ENCODE measurements around the gene FAM110C. TPM values are rescaled to one million over a fixed set of nuclear protein-coding genes. Genes with fewer than 3 reads are reported as not detected.
"Not testable (repeated sequence)": the region's sequence is repeated elsewhere in the genome, so short reads cannot be mapped to it uniquely, and the experiment has no call there.

The FAM110C gene
- total and polyA plus RNA-seq, 4 experiments from 2014 or later: 0.19 to 2.5 (median 1.2) TPM

GRCh38 chr2:23283-23682 is 23.0 kb downstream of the FAM110C start:
- ChIA-PET POLR2A (ENCODE audit: partially characterized antibody) (interaction anchor here (2.2 kb wide), 1 partner anchor 10 kb away, joined by 16 read pairs; no protein-coding TSS in a partner anchor), CTCF (ENCODE audit: partially characterized antibody) (interaction anchor here (0.9 to 1.9 kb wide), 3 partner anchors 8 to 119 kb away, joined by 3 to 5 read pairs (median 4); no protein-coding TSS in a partner anchor)
- Histone ChIP-seq H3K36me3 (ENCODE audit: insufficient read depth, low read length) (no peaks in the 10 kb centered on the region), H3K9me3 (ENCODE audit: control insufficient read depth in 1 of 2, low read length in 2 of 2) (no peaks in the 10 kb centered on the region), H3K27ac (ENCODE audit: low read depth, low read length) (no peak overlapping the region), H3K4me3 (ENCODE audit: low read length in 2 of 2) (no peak overlapping the region), H3K4me1 (ENCODE audit: insufficient read depth, low read length) (peaks cover 20% of the 10 kb centered on the region), H3K27me3 (ENCODE audit: insufficient read depth, low read length) (no peaks in the 10 kb centered on the region)
- Mint-ChIP-seq H3K27ac (peak overlapping the region in 1 of 7 donors; percentile 35), H3K4me3 (no peak overlapping the region), H3K36me3 (no peaks in the 10 kb centered on the region), H3K27me3 (peaks cover 2 to 6% of the 10 kb centered on the region in 2 donors), H3K4me1 (peaks cover 15 to 27% (median 21%) of the 10 kb centered on the region in 4 donors), H3K9me3 (peaks cover 0 to 3% (median 0%) of the 10 kb centered on the region in 8 donors)
- intact Hi-C loops (cut with micrococcal nuclease): no loop called here
- DNase-seq: no peak

DNA sequence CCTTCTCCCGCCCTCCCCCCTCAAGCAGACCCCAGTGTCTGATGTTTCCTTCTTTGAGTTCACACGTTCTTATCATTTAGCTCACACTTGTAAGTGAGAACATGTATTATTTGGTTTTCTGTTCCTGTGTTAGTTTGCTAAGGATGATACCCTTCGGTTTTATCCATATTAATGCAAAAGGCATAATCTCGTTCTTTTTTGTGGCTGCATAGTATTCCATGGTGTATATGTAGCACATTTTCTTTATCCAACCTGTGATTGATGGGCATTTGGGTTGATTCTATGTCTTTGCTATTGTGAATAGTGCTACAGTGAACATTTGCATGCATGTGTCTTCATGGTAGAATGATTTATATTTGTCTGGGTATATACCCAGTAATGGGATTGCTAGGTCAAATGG is 24.1 kb downstream of the FAM110C start:
- H3K4me1 ChIP-seq (ENCODE audit: insufficient read depth, low read length): peaks cover 16% of the 10 kb centered on the region
- H3K36me3 Mint-ChIP-seq; H3K4me3 ChIP-seq (ENCODE audit: low read length in 2 of 2); H3K27ac Mint-ChIP-seq; DNase-seq; intact Hi-C loops (cut with micrococcal nuclease); H3K27me3 ChIP-seq (ENCODE audit: insufficient read depth, low read length); H3K27ac ChIP-seq (ENCODE audit: low read depth, low read length); POLR2A ChIA-PET (ENCODE audit: partially characterized antibody); H3K27me3 Mint-ChIP-seq; H3K9me3 ChIP-seq (ENCODE audit: control insufficient read depth in 1 of 2, low read length in 2 of 2); H3K9me3 Mint-ChIP-seq; H3K4me3 Mint-ChIP-seq; H3K36me3 ChIP-seq (ENCODE audit: insufficient read depth, low read length): not testable (repeated sequence)
- peaks cover 9 to 20% (median 16%) of the 10 kb centered on the region in 4 donors for H3K4me1 Mint-ChIP-seq
- CTCF ChIA-PET (ENCODE audit: partially characterized antibody): interaction anchor here (0.8 to 1.3 kb wide), 3 partner anchors 10 to 268 kb away, joined by 3 to 5 read pairs (median 4); no protein-coding TSS in a partner anchor

DNA sequence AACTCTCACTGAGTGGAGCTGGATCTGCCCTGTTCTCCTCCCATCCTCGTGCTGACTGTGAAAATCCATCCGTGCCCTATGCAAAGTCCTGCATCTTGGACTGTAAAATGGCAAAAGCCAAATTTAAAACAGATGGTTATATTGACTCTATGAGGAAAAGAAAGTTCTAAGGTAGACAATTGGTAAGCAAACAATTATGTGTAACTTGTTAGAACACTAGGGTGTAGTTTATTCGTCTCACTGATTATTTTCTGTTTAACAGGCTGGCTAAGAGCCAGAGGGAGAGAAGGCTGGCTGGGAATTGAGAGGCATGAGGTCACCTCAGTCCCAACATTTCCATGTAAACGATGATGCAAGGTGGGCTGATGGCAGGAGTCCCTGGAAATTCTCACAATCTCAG is 26.0 kb downstream of the FAM110C start:
- DNase-seq; H3K36me3 Mint-ChIP-seq; H3K27ac Mint-ChIP-seq; H3K4me3 ChIP-seq (ENCODE audit: low read length in 2 of 2); H3K36me3 ChIP-seq (ENCODE audit: insufficient read depth, low read length); H3K27me3 Mint-ChIP-seq; H3K9me3 ChIP-seq (ENCODE audit: control insufficient read depth in 1 of 2, low read length in 2 of 2); H3K4me3 Mint-ChIP-seq; H3K27me3 ChIP-seq (ENCODE audit: insufficient read depth, low read length); H3K9me3 Mint-ChIP-seq; intact Hi-C loops (cut with micrococcal nuclease); H3K27ac ChIP-seq (ENCODE audit: low read depth, low read length): not testable (repeated sequence)
- peaks cover 9 to 20% (median 16%) of the 10 kb centered on the region in 4 donors for H3K4me1 Mint-ChIP-seq
- CTCF ChIA-PET (ENCODE audit: partially characterized antibody): interaction anchor here (0.9 to 2.5 kb wide), 7 partner anchors 8 to 271 kb away, joined by 3 to 9 read pairs (median 5); no protein-coding TSS in a partner anchor
- POLR2A ChIA-PET (ENCODE audit: partially characterized antibody): interaction anchor here (1.7 kb wide), 1 partner anchor 122 kb away, joined by 3 read pairs; no protein-coding TSS in a partner anchor
- H3K4me1 ChIP-seq (ENCODE audit: insufficient read depth, low read length): peaks cover 16% of the 10 kb centered on the region

DNA sequence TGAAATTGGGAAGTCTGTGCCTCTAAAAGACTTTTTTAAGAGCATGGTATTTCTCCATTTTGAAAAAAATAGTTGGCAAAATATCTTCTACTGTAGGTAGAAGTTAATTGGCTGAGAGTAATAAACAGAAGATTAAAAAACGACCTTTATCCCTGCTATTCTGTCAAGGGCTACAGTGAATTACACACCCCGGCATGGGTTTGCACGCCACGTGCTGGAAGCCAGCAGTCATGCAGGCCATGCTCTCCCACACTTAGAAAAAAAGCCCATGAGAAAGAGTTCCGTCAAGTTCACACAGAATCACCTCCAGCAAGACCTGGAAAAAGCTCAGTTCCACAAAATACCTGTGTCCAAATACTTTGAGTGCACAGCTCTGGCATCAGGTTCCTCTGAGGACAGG is 26.8 kb downstream of the FAM110C start:
- Mint-ChIP-seq H3K4me1 (peaks cover 9 to 15% (median 12%) of the 10 kb centered on the region in 4 donors), H3K27ac (no peak overlapping the region), H3K9me3 (peaks cover 0 to 3% (median 0%) of the 10 kb centered on the region in 8 donors), H3K27me3 (peaks cover 6 to 8% of the 10 kb centered on the region in 2 donors), H3K4me3 (no peak overlapping the region), H3K36me3 (no peaks in the 10 kb centered on the region)
- ChIA-PET POLR2A (ENCODE audit: partially characterized antibody) (interaction anchor here (1.7 kb wide), 1 partner anchor 123 kb away, joined by 3 read pairs; no protein-coding TSS in a partner anchor), CTCF (ENCODE audit: partially characterized antibody) (interaction anchor here (0.7 to 2.5 kb wide), 13 partner anchors 8 to 618 kb away, joined by 3 to 9 read pairs (median 4); no protein-coding TSS in a partner anchor)
- intact Hi-C loops (cut with micrococcal nuclease): no loop called here
- peaks cover 13% of the 10 kb centered on the region for H3K4me1 ChIP-seq (ENCODE audit: insufficient read depth, low read length)
- H3K9me3 ChIP-seq (ENCODE audit: control insufficient read depth in 1 of 2, low read length in 2 of 2): no peaks in the 10 kb centered on the region
- no peak for DNase-seq
- no peak overlapping the region for H3K27ac ChIP-seq (ENCODE audit: low read depth, low read length)
- H3K36me3 ChIP-seq (ENCODE audit: insufficient read depth, low read length): no peaks in the 10 kb centered on the region
- H3K4me3 ChIP-seq (ENCODE audit: low read length in 2 of 2): no peak overlapping the region
- H3K27me3 ChIP-seq (ENCODE audit: insufficient read depth, low read length): no peaks in the 10 kb centered on the region

GRCh38 chr2:18402-19271 is 27.7 kb downstream of the FAM110C start:
- ChIA-PET POLR2A (ENCODE audit: partially characterized antibody) (interaction anchor here (1.7 kb wide), 1 partner anchor 124 kb away, joined by 3 read pairs; no protein-coding TSS in a partner anchor), CTCF (ENCODE audit: partially characterized antibody) (interaction anchor here (0.7 to 3.8 kb wide), 15 partner anchors 9 to 619 kb away, joined by 3 to 42 read pairs (median 4); partner anchors contain the start of gene FAM110C)
- no peak overlapping the region for H3K27ac ChIP-seq (ENCODE audit: low read depth, low read length)
- intact Hi-C loops (cut with micrococcal nuclease): no loop called here
- no peaks in the 10 kb centered on the region for H3K36me3 ChIP-seq (ENCODE audit: insufficient read depth, low read length)
- no peak for DNase-seq
- Mint-ChIP-seq H3K4me1 (peaks cover 2 to 7% (median 3%) of the 10 kb centered on the region in 4 donors), H3K27ac (peak overlapping the region in 1 of 7 donors; percentile 25), H3K9me3 (peaks cover 0 to 3% (median 0%) of the 10 kb centered on the region in 8 donors), H3K27me3 (peaks cover 6 to 8% of the 10 kb centered on the region in 2 donors), H3K4me3 (no peak overlapping the region), H3K36me3 (no peaks in the 10 kb centered on the region)
- peaks cover 4% of the 10 kb centered on the region for H3K4me1 ChIP-seq (ENCODE audit: insufficient read depth, low read length)
- no peaks in the 10 kb centered on the region for H3K27me3 ChIP-seq (ENCODE audit: insufficient read depth, low read length)
- H3K4me3 ChIP-seq (ENCODE audit: low read length in 2 of 2): no peak overlapping the region
- no peaks in the 10 kb centered on the region for H3K9me3 ChIP-seq (ENCODE audit: control insufficient read depth in 1 of 2, low read length in 2 of 2)

DNA sequence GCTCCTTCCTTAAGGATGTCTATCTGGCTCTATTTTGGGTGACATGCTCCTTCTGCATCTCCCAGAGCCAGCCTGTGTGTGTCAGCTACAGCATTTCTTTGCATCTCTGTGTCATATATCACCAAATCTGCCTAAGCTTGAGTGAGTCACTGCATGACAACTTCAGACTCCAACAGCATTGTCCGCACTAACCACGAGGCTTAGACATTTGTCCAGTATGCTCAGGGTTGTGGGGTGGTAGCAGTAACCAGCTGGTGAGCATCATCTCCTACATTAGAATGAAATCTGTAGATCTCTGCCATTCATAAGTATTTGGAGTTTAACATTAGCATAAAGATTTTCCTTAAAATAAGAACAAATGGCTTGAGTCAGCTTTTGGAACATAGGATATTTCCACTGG is 30.4 kb downstream of the FAM110C start:
- H3K27ac Mint-ChIP-seq: peak overlapping the region in 2 of 7 donors; percentile 10 to 20
- H3K9me3 ChIP-seq (ENCODE audit: control insufficient read depth in 1 of 2, low read length in 2 of 2); H3K4me3 ChIP-seq (ENCODE audit: low read length in 2 of 2); DNase-seq; H3K36me3 ChIP-seq (ENCODE audit: insufficient read depth, low read length); H3K27me3 Mint-ChIP-seq; H3K9me3 Mint-ChIP-seq; H3K4me1 Mint-ChIP-seq; H3K4me3 Mint-ChIP-seq; H3K27ac ChIP-seq (ENCODE audit: low read depth, low read length); H3K4me1 ChIP-seq (ENCODE audit: insufficient read depth, low read length); H3K36me3 Mint-ChIP-seq; intact Hi-C loops (cut with micrococcal nuclease); H3K27me3 ChIP-seq (ENCODE audit: insufficient read depth, low read length): not testable (repeated sequence)
- ChIA-PET CTCF (ENCODE audit: partially characterized antibody) (interaction anchor here (0.9 to 3.8 kb wide), 3 partner anchors 8 to 275 kb away, joined by 5 to 42 read pairs (median 5); no protein-coding TSS in a partner anchor), POLR2A (ENCODE audit: partially characterized antibody) (interaction anchor here (1.4 kb wide), 1 partner anchor 165 kb away, joined by 3 read pairs; no protein-coding TSS in a partner anchor)

Measured in CD4-positive, alpha-beta memory T cell (primary cell).